HepG2 (cell line): Measurements from ENCODE around the gene CDK3. TPM values are rescaled to one million over a fixed set of nuclear protein-coding genes. Genes with fewer than 3 reads are reported as not detected.
A peak's percentile ranks its signal among the peaks of the same experiment; 100 is the strongest.

Experiments
- FOXK1 ChIP-seq: sonication (generic); formaldehyde crosslinking; IDR thresholded peaks from 2 replicates; pipeline ENCODE4 v1.4.0; 2020; ENCODE audit warnings: low read depth, missing genetic modification reagents, borderline replicate concordance
- HDAC6 ChIP-seq: fragments of 200-600 bp; sonication (generic); IDR thresholded peaks from 2 replicates; pipeline ENCODE4 v1.7.0; 2017; ENCODE audit warnings: mild to moderate bottlenecking, antibody characterized with exemption, low read length, low read depth
- ISX ChIP-seq: sonication (generic); formaldehyde crosslinking; conservative IDR thresholded peaks from 2 replicates; pipeline ENCODE4 v1.5.0; 2020; ENCODE audit warnings: missing genetic modification reagents
- NFE2 ChIP-seq: sonication (generic); formaldehyde crosslinking; IDR thresholded peaks from 2 replicates; pipeline ENCODE4 v1.4.0; 2020; ENCODE audit warnings: missing genetic modification reagents
- NFRKB ChIP-seq: fragments of 450-650 bp; IDR thresholded peaks from 2 replicates; pipeline ENCODE4 v1.6.1; 2017
- NRL ChIP-seq: sonication (generic); formaldehyde crosslinking; IDR thresholded peaks from 2 replicates; pipeline ENCODE4 v1.5.0; 2020; ENCODE audit warnings: missing genetic modification reagents, mild to moderate bottlenecking, moderate library complexity, borderline replicate concordance
- POLR2A ChIP-seq, 2 experiments: IDR thresholded peaks; 2 replicates each; pipeline ENCODE4 v1.6.1; 2011; ENCODE audit warnings: low read depth in 2 of 2, low read length in 2 of 2, mild to moderate bottlenecking in 1 of 2, moderate library complexity in 1 of 2; ENCODE audit not compliant: insufficient read depth in 1 of 2
- RARA ChIP-seq: IDR thresholded peaks from 2 replicates; pipeline ENCODE4 v1.6.1; 2016; ENCODE audit warnings: missing genetic modification reagents, missing compliant biosample characterization
- RBM22 ChIP-seq: fragments of 200-400 bp; formaldehyde crosslinking; optimal IDR thresholded peaks from 2 replicates; pipeline ENCODE3; 2017; ENCODE audit warnings: mild to moderate bottlenecking, low read length, moderate library complexity
- SP2 ChIP-seq: sonication (generic); formaldehyde crosslinking; IDR thresholded peaks from 2 replicates; pipeline ENCODE4 v1.5.1; 2020; ENCODE audit warnings: mild to moderate bottlenecking, missing genetic modification reagents
- ZBTB33 ChIP-seq: sonication (generic); formaldehyde crosslinking; IDR thresholded peaks from 2 replicates; pipeline ENCODE4 v1.4.0; 2020; ENCODE audit warnings: missing genetic modification reagents
- ZC3H13 ChIP-seq: sonication (generic); formaldehyde crosslinking; IDR thresholded peaks from 2 replicates; pipeline ENCODE4 v1.8.1; 2023; ENCODE audit warnings: mild to moderate bottlenecking, missing genetic modification reagents, moderate library complexity
- ZNF101 ChIP-seq: sonication (generic); formaldehyde crosslinking; IDR thresholded peaks from 2 replicates; pipeline ENCODE4 v1.4.0; 2020; ENCODE audit warnings: mild to moderate bottlenecking, low read depth, missing genetic modification reagents, borderline replicate concordance
- ZNF230 ChIP-seq: sonication (generic); formaldehyde crosslinking; IDR thresholded peaks from 2 replicates; pipeline ENCODE4 v1.4.0; 2020; ENCODE audit warnings: mild to moderate bottlenecking, missing genetic modification reagents
- ZNF354B ChIP-seq: sonication (generic); formaldehyde crosslinking; IDR thresholded peaks from 2 replicates; pipeline ENCODE4 v1.8.0; 2022; ENCODE audit warnings: mild to moderate bottlenecking, missing genetic modification reagents
- ZNF362 ChIP-seq: sonication (generic); formaldehyde crosslinking; IDR thresholded peaks from 2 replicates; pipeline ENCODE4 v1.4.0; 2020; ENCODE audit warnings: missing genetic modification reagents, mild to moderate bottlenecking, borderline replicate concordance
- ZNF496 ChIP-seq: sonication (generic); formaldehyde crosslinking; IDR thresholded peaks from 2 replicates; pipeline ENCODE4 v1.8.1; 2023; ENCODE audit warnings: mild to moderate bottlenecking, moderate library complexity, missing genetic modification reagents; ENCODE audit not compliant: insufficient replicate concordance
- ZNF550 ChIP-seq: sonication (generic); formaldehyde crosslinking; IDR thresholded peaks from 2 replicates; pipeline ENCODE4 v1.4.0; 2020; ENCODE audit warnings: mild to moderate bottlenecking, missing genetic modification reagents, borderline replicate concordance
- ZNF570 ChIP-seq: sonication (generic); formaldehyde crosslinking; IDR thresholded peaks from 2 replicates; pipeline ENCODE4 v1.4.0; 2020; ENCODE audit warnings: mild to moderate bottlenecking, missing genetic modification reagents, borderline replicate concordance
- ZNF614 ChIP-seq: IDR thresholded peaks from 2 replicates; pipeline ENCODE4 v1.6.1; 2018; ENCODE audit warnings: missing biosample characterization, missing genetic modification reagents, inconsistent platforms, borderline replicate concordance
- ZNF891 ChIP-seq: sonication (generic); formaldehyde crosslinking; IDR thresholded peaks from 2 replicates; pipeline ENCODE4 v1.5.0; 2020; ENCODE audit warnings: mild to moderate bottlenecking, missing genetic modification reagents
- polyA plus RNA-seq, 8 experiments: library from polyadenylated mRNA; depleted of rRNA in 3 of 8; stranded (reverse) in 7 of 8; unstranded in 1 of 8; fragments of >200 nt; fragmentation: Illumina TruSeq in 4 of 8; extraction: Trizol in 4 of 8; gene quantifications; 2 replicates each; pipeline versions ENCODE4 v1.2.1 to v1.2.3, GENCODE V29; 2011 to 2016; ENCODE audit warnings: low read depth in 4 of 8, missing spikeins in 1 of 8, mixed read lengths in 1 of 8; ENCODE audit not compliant: insufficient read depth in 1 of 8
- total RNA-seq, 5 experiments: library from RNA; depleted of rRNA; stranded (reverse); fragments of >200 nt; fragmentation: Illumina TruSeq; extraction: Trizol; gene quantifications; 2 replicates each; pipeline ENCODE4 v1.2.3, GENCODE V29; 2016; ENCODE audit warnings: low read depth in 1 of 5
- TF ChIP-seq, protein P1 (sequence below): sonication (generic); formaldehyde crosslinking; IDR thresholded peaks from 2 replicates; pipeline ENCODE4 v1.5.0; 2020; ENCODE audit warnings: missing genetic modification reagents
- TF ChIP-seq, protein P2 (sequence below): sonication (generic); formaldehyde crosslinking; IDR thresholded peaks from 2 replicates; pipeline ENCODE4 v1.9.0; 2021; ENCODE audit warnings: missing genetic modification reagents, mild to moderate bottlenecking, borderline replicate concordance
- TF ChIP-seq, protein P3 (sequence below): IDR thresholded peaks from 2 replicates; pipeline ENCODE4 v1.6.1; 2018; ENCODE audit warnings: missing genetic modification reagents

Gene CDK3
- total and polyA plus RNA-seq, 2 of the 13 experiments (the other 11 are each of a cell fraction or from before 2014, with no cell fraction given): 5.8 to 11.4 TPM

DNA sequence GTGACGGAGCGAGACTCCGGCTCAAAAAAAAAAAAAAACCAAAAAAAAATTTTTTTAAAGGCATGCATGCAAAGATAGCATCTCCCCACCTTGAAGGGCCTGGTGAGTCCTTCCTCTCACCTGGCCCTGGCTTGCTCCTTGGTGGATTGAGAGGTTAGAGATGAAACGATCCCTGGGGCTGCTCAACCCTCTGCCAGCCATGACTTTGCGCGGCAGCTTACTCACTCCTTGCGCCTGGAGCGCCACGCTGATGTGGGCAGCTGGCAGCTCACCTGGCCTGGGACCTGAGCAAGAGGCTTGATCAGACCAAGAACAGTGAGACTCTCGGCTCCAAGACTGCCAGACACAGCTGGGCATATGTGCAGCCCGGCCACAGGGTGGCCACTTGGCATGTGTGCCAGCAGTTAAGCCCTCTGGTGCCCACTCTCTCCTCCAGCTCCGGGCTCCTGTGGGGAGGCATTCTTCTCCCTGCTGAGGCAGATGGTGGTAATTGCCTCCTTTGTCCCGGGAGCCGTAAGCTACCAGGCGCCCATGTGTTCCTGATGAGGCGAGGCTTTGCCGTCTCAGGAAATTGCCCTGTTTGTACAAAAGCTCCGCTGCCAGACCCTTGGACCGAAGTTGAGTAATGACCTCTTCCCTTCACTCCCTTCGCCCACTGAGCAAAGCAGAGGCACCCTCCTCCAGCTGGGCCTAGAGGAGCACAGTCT is 31.6 kb downstream of the CDK3 start (continued):
- TF ChIP-seq NFE2 (CRISPR knock-in tag) (no peak), ISX (CRISPR knock-in tag) (no peak), ZC3H13 (CRISPR knock-in tag) (no peak), NFRKB (no peak), ZNF891 (CRISPR knock-in tag) (peak; percentile 63; the same call in 1 of the 2 replicates), POLR2A (IDR thresholded peaks at IDR 0.05; ENCODE audit: insufficient read depth in 1 of 2, low read depth in 2 of 2, low read length in 2 of 2) (no peak), ZNF230 (CRISPR knock-in tag) (no peak), HDAC6 (no peak), FOXK1 (CRISPR knock-in tag) (no peak), ZBTB33 (CRISPR knock-in tag) (peak; percentile 61), ZNF354B (no peak), ZNF570 (CRISPR knock-in tag) (no peak), ZNF496 (CRISPR knock-in tag) (no peak), ZNF362 (CRISPR knock-in tag) (no peak), ZNF614 (CRISPR knock-in tag) (no peak), ZNF101 (no peak), NRL (CRISPR knock-in tag) (peak; percentile 81; the same call in 1 of the 2 replicates), ZNF550 (CRISPR knock-in tag) (no peak), RARA (CRISPR knock-in tag) (peak; percentile 49; the same call in 1 of the 2 replicates), SP2 (CRISPR knock-in tag) (no peak), RBM22 (no peak)
- TF ChIP-seq, protein P1, sequence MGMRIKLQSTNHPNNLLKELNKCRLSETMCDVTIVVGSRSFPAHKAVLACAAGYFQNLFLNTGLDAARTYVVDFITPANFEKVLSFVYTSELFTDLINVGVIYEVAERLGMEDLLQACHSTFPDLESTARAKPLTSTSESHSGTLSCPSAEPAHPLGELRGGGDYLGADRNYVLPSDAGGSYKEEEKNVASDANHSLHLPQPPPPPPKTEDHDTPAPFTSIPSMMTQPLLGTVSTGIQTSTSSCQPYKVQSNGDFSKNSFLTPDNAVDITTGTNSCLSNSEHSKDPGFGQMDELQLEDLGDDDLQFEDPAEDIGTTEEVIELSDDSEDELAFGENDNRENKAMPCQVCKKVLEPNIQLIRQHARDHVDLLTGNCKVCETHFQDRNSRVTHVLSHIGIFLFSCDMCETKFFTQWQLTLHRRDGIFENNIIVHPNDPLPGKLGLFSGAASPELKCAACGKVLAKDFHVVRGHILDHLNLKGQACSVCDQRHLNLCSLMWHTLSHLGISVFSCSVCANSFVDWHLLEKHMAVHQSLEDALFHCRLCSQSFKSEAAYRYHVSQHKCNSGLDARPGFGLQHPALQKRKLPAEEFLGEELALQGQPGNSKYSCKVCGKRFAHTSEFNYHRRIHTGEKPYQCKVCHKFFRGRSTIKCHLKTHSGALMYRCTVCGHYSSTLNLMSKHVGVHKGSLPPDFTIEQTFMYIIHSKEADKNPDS: no peak
- TF ChIP-seq, protein P2, sequence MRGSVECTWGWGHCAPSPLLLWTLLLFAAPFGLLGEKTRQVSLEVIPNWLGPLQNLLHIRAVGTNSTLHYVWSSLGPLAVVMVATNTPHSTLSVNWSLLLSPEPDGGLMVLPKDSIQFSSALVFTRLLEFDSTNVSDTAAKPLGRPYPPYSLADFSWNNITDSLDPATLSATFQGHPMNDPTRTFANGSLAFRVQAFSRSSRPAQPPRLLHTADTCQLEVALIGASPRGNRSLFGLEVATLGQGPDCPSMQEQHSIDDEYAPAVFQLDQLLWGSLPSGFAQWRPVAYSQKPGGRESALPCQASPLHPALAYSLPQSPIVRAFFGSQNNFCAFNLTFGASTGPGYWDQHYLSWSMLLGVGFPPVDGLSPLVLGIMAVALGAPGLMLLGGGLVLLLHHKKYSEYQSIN: no peak
- TF ChIP-seq, protein P3, sequence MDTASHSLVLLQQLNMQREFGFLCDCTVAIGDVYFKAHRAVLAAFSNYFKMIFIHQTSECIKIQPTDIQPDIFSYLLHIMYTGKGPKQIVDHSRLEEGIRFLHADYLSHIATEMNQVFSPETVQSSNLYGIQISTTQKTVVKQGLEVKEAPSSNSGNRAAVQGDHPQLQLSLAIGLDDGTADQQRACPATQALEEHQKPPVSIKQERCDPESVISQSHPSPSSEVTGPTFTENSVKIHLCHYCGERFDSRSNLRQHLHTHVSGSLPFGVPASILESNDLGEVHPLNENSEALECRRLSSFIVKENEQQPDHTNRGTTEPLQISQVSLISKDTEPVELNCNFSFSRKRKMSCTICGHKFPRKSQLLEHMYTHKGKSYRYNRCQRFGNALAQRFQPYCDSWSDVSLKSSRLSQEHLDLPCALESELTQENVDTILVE: no peak
